RCC 7860 (cell line): ENCODE results near the gene TNS1.

Experiments used
- DNase-seq: peaks from one replicate; pipeline ENCODE4 v3.0.0-alpha.2; 2015; ENCODE audit warnings: low spot score
- FAIRE-seq: peaks from 2 replicates; lab custom pipeline; 2012; peaks lifted over from hg19 to GRCh38; lab: Jason Lieb, UNC

The TNS1 gene

DNA sequence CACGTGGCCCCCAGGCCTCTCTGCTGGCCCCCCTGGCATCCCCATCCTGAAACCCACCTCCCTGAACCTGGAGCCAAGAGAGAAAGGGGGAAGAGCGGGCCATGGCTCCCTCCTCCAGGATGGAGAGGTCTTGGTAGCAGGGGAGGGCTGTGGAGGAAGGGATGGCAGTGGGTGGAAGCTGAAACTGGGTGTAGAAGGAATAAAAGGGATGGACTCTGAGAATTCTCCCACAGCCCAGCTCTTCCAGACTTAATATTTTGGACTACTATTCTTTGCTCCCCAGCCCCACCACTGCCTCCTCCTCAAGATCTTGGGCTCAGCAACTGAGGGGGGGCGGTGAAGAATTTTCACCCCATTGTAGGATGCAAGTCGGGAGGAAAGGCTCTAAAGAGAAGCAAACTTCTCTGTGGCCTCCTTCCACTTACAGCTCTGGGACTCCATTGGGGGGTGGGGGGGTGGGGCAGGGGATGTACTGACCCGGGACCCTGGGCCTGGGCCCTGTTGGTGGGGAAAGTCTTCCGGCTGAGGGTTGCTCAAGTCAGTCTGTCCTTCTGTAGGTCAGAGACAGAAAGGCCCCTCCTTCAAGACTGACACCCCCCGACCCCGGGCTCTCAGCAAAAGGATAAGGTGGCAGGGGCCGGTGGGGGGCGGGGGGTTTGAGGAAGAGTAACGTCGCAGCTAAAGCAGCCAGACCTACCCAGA is 501 bp downstream of the TNS1 start:
- DNase-seq (no peak), FAIRE-seq (no peak)

GRCh38 chr2:218001629-218002028 is 1.2 kb downstream of the TNS1 start:
- DNase-seq (no peak), FAIRE-seq (no peak)

DNA sequence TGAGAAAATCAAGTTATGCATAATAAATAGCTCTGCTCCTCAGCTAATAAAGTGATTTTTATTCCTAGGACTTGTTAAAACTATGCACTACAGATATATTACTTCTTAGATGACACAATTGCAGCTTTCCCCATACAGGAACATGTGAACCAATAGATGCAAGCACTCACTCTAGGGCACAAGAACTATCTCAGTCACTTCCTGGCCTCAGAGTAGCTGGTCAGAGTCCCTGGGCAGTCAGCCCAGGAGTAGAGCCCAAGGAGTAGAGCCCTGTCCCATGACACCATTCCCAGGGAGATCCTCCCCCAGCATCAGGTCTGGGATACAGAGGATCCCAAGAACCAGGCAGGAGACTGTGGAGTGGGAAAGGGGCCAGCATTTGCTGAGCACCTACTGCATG is 2.7 kb downstream of the TNS1 start:
- no peak for DNase-seq
- no peak for FAIRE-seq

DNA sequence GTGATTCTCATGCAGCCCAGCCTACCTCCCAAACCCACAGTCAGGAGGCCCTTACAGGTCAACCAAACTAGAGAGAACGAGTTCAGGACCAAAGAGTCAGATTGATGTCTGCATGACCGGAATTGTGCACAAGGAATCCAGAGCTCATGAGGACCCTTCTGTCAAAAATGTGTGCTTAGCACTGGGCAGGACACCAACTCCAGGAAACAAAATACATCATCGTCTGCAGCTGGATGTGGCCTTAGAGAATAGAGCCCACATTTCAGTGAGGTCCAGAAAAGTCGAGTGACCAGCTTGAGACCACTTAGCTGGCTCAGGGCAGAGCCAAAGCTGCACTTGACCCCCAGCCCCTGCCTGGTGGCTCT is 3.2 kb downstream of the TNS1 start:
- no peak for DNase-seq
- FAIRE-seq = no peak

GRCh38 chr2:217998926-217999594 is 3.7 kb downstream of the TNS1 start:
- no peak for FAIRE-seq
- no peak for DNase-seq

DNA sequence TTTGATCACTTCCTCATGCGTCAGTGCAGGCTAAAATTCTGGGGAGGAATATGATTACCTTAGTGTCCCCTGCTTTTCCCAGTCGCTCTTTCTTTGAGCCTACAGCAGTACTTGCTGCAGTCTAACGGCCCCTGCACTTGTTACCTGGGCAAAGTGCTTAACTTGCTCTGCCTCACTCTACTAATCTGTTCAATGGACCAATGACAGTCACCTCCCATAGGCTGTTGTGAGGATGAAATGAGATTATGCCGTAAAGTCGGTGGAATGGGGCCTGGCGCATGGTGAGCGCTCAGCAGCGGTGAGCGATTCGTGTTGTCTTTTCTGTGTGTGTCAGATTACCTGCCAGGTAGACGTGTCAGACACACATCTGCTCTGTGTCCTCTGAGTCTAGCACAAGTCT is 5.3 kb downstream of the TNS1 start:
- FAIRE-seq (no peak), DNase-seq (no peak)

DNA sequence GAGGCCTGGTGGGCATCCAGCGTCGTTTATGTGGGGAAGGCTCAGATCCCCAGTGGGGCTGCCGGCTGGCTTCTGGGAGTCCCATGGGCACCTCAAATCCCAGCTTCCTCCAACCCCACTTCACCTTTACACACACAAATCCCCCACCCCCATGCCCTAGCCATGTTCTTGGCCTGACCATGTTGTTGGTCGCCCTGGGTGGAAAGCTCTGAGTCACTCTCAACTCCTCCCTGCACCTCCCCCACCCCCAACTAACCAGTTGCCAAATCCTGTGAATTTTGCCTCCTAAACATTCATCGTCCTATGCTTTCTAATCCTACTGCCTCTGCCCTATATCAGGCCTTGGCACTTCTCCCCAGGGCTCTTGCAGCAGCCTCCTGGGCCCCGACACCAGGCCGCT is 6.4 kb downstream of the TNS1 start:
- DNase-seq (peak; percentile 12), FAIRE-seq (no peak)

DNA sequence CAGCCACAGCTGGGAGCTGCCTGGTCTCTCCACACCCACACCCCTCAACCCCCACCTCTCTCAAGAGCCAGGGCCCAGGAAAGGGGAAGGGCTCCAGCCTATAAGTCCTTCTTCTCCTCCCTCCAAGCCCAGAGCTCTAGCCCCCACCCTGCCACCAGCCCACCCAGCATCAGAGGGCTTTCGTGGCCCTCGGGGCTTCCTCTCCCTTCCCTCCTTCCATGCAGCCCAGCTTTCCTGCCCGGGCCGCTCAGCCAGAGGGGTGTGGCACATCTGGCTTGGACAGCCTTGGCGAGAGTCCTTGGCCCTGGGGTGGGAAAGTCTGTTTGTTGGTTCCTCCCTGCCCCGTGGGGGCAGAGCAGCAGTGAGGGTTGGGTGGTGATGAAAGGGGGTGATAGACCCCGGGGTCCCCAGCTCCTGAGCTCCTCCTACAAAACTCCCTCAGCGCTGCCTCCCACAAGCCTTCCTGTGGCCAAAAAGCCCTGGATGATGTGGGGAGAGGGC is 7.0 kb downstream of the TNS1 start:
- FAIRE-seq = no peak
- no peak for DNase-seq

GRCh38 chr2:217994776-217995274 is 8.0 kb downstream of the TNS1 start:
- DNase-seq (peak; percentile 76), FAIRE-seq (no peak)

DNA sequence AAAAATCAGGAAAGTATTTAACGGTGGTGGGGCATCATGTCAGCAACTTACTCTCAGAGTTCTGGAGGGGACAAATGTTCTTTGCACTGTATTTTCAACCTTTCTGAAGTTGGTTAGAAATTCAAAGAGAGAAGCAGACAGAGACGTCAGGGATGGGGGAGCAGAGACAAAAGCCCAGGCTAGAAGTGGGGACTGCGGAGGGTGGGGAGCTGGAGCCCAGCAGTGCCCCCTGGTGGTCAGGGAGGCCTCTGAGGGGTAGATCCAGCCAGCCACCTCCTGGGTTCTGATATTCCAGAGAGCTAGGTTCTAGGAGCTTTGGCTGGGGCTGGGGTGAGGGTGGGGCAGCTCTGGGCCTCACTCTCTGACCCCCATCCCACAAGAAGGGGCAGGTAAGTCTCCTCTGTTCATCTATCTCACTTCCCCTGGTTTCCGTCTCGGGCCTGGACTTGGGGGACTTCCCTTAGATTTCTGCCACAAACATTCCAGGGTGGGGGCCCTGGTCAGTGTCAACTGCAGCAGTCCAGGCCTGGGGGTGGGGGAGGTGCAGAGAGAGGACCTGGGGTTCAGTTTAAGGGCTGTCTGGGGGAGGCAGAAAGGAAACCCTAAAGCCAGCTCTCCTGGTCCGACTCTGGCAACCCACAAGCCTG is 8.9 kb downstream of the TNS1 start:
- no peak for DNase-seq

DNA sequence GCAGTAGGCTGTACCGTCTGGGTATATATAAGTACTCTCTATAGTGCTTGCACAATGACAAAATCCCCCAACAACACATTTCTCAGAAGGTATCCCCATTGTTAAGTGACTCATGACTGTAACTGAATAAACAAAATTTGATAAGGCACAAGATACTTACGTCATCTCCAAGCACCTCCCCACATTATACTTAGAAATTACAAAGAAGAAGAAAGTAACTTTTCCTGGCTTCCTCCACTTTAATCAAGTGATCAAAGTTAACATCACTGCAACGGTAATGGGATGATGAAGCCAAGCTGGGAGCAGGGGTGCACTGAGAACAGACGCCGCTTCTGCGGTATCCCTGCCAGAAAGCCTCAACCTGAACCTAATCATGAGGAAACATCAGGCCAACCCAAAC is 9.7 kb downstream of the TNS1 start:
- FAIRE-seq (no peak), DNase-seq (no peak)

More for the DNA sequence above, 8.9 kb downstream of the TNS1 start:
- FAIRE-seq = no peak

DNA sequence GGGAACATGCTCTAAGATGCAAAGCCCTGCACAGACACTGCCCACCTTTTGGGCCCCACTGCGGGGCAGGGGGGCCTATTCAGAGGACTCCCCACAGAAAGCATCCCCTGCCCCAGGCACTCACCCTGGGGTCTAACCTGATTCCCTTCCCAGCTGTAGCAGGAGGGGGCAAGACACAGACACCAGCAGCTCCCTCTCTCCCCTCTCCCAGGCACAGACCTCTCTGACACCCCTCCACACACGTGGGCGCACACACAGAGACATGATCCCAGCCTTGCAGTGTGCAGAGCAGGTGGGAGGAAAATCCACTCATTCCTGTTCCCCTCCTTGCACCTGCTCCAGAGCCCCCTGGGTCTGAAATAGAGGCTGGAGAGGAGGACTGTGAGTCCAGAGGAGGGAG is 10.7 kb downstream of the TNS1 start:
- DNase-seq (no peak), FAIRE-seq (no peak)

DNA sequence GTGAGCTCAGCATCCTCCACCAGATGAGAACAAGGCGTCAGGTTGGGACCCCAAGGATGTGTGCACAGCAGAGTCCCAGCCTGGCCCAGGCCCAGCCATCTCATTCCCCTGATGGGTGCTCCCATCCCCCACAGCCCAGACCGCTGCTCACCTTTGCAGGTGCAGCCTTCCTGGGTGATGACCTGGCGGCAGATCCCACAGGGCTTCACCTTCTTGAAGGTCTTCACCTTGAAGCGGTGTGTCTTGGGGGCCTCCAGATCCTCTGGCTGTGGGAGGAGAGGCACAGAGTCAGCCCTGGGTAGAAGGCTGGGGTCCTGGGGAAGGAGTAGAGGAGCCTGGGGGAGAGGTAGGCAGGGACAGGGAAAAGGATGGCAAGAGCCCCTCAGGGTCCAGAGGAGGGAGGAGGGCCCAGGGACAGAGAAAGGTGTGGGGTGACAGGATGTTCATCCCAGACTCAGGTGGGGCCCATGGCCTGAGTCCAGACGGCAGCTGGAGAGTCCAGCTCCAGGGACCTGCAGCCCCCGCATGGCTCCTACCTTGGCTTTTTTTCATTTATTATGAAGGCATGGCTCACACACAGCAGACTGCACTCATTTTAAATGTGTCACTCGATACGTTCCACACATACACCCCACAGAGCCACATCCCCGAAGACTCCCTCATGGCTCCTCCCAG is 11.9 kb downstream of the TNS1 start:
- no peak for FAIRE-seq
- DNase-seq = no peak

DNA sequence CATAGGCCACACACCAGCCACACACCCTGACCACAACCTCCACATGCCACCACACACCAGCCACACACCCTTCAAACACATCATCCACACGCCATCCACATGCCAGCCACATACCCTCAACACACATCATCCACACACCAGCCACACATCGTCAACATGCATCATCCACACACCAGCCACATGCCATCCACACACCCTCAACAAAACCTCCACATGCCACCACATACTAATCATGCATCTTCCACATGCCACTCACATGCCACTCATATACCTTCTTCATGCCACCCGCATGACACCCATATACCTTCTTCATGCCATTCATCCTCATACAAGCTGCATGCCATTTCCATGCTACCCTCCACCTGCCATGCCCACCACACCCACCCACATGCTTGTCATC is 12.4 kb downstream of the TNS1 start:
- DNase-seq (no peak), FAIRE-seq (no peak)

- FAIRE-seq (no peak), DNase-seq (no peak)
Observed at GRCh38 chr2:217989221-217989948, 13.4 kb downstream of the TNS1 start.

DNA sequence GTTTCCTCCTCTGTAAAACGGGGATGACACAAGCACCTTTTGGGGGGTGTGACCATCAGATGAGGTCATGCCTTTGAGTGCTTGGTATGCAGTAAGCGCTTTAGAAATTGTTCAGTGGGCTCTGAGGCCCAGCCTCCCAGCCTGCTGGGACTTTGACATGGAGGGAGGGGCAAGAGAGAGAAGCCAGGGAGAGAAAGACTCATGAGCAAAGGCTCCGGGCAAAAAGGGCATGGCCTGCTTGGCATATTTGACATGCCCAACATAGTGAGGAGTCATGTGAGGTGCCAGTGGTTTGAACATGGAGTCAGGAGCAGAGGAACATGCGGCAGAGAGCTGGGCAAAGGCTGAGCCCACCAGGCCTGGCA is 14.0 kb downstream of the TNS1 start:
- FAIRE-seq (no peak), DNase-seq (peak; percentile 10)

GRCh38 chr2:217988014-217988839 is 14.6 kb downstream of the TNS1 start:
- FAIRE-seq (no peak), DNase-seq (peak; percentile 45)

DNA sequence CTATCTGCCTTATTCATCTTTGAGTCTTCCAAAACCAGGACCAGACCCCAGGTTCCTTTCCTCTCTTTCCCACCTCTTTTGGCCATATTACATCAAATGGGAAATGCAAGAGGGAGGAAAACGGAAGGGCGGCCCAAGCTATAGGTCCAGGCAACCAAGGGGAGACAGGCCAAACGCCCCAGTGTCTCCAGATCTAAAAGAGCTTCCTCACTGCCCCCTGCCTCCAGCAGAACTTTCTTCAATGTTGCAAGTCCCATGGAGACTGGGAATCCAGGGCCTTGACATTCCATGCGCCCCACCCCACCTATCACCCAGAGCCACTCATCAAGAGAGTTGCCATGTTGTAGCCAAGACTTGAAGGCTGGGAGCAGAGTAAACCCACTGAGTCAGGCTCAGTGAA is 15.4 kb downstream of the TNS1 start:
- DNase-seq (no peak), FAIRE-seq (no peak)

DNA sequence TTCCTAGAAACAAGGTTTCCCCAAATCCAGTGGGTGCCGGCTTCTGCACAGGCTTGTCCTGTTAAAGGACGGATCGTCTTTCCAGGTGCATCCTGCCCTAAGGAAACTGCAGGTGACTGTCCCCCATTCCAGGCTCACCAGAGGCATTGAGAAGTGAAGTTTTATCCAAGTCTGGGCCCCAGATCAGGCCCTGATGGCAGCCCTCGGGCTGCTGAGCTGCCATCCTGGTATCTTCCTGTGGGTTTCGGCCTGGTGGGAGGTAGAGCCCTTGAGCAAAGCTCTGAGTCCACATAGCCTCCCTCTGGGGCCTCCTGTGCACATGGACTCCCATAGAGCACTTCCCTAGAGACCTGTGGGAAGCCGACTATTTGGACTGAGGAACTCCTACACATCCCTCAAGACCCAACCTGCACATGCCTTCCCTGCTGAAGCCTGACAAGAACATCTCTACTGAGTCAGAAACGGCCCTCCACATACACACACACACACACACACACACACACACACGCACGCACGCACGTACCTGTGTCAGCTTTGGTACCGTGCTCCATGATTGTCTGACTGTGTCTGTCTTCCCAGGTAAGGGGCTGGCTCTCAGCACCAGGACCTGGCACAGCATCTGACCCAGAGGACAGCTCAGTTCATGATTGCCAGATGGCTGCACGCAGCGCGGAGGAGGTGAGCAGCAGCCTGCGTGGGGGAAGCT is 16.4 kb downstream of the TNS1 start:
- DNase-seq = no peak

More for the DNA sequence above, 16.4 kb downstream of the TNS1 start:
- FAIRE-seq = no peak
